ENCODE data around the gene LPXN.
A peak's percentile ranks its signal among the peaks of the same experiment; 100 is the strongest.

LPXN gene

GRCh38 chr11:58511636-58512035 is 64.0 kb downstream of the LPXN start:
- DNase-seq, result no peak

GRCh38 chr11:58509748-58510147 is 65.9 kb downstream of the LPXN start:
- DNase-seq, result no peak

- DNase-seq, result no peak
Measured at GRCh38 chr11:58508814-58509213, 66.8 kb downstream of the LPXN start.

- DNase-seq, result no peak
Measured at GRCh38 chr11:58508005-58508404, 67.7 kb downstream of the LPXN start, which contains the start of gene OR5B21. Gene OR5B21 (minus strand): TSS chr11:58508105. CDS start chr11:58508105, 0 bp downstream.

GRCh38 chr11:58507355-58507754 is 68.3 kb downstream of the LPXN start:
- no peak for DNase-seq

GRCh38 chr11:58506935-58507334 is 68.7 kb downstream of the LPXN start:
- no peak for DNase-seq

- DNase-seq, result peak in 1 of 2 experiments; percentile 19
Measured at GRCh38 chr11:58505849-58506248, 69.8 kb downstream of the LPXN start.

GRCh38 chr11:58504232-58504631 is 71.4 kb downstream of the LPXN start:
- no peak for DNase-seq

GRCh38 chr11:58503361-58503856 is 72.2 kb downstream of the LPXN start:
- no peak for DNase-seq

GRCh38 chr11:58502004-58502403 is 73.7 kb downstream of the LPXN start:
- no peak for DNase-seq

- no peak for DNase-seq
Measured at GRCh38 chr11:58498464-58498863, 77.2 kb downstream of the LPXN start.

- no peak for DNase-seq
Measured at GRCh38 chr11:58497951-58498350, 77.7 kb downstream of the LPXN start.

GRCh38 chr11:58495906-58496305 is 79.8 kb downstream of the LPXN start:
- DNase-seq, result no peak

- no peak for DNase-seq
Measured at GRCh38 chr11:58494101-58494500, 81.6 kb downstream of the LPXN start.

- no peak for DNase-seq
Measured at GRCh38 chr11:58493676-58494075, 82.0 kb downstream of the LPXN start.

GRCh38 chr11:58490827-58491226 is 84.8 kb downstream of the LPXN start:
- DNase-seq, result no peak

GRCh38 chr11:58487170-58487569 is 88.5 kb downstream of the LPXN start:
- DNase-seq, result no peak

- no peak for DNase-seq
Measured at GRCh38 chr11:58485961-58486360, 89.7 kb downstream of the LPXN start.
